T-helper 1 cell treated with Interleukin-12 subunit alpha and Interleukin-12 subunit beta and Interleukin-4 antibody, amounts not matched to agents 30 ng/mL and 1 ng/mL, for 36 hours (primary cell): ENCODE measurements around the gene TRAPPC12. TPM values are rescaled to one million over a fixed set of nuclear protein-coding genes. Genes with fewer than 3 reads are reported as not detected.
"Not testable (repeated sequence)": the region's sequence is repeated elsewhere in the genome, so short reads cannot be mapped to it uniquely, and the experiment has no call there.

Source experiments
- intact Hi-C: fragments of 100-400 bp; cut with micrococcal nuclease; formaldehyde crosslinking; loops from one replicate; pipeline ENCODE4 v1.15.1; 2024
- total RNA-seq: library from RNA; stranded (reverse); gene quantifications from 2 replicates; pipeline ENCODE4 v1.2.3, GENCODE V29; 2022

TRAPPC12 gene
- total RNA-seq, 1 donor from 2014 or later: 111 TPM

- intact Hi-C loops: no loop called here
Measured at GRCh38 chr2:3451926-3452671, 72.6 kb downstream of the TRAPPC12 start.

GRCh38 chr2:3453190-3453999, 73.9 kb downstream of the TRAPPC12 start:
- intact Hi-C loops: no loop called here

DNA sequence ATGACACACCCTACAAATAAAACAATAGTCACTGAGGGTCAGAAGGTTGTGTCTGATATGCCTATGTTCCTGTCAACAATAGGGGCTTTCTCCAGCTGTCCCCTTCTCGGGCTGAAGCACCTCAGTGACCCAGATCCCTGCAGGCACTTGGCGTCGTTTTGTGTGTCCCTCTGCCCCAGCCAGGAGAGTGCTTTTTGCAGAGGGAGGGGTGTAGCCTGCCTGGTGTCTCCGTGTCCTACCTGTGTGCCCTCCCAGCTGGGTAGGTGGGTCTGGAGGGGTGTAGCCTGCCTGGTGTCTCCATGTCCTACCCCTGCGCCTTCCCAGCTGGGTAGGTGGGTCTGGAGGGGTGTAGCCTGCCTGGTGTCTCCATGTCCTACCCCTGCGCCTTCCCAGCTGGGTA, 74.5 kb downstream of the TRAPPC12 start:
- intact Hi-C loops: not testable (repeated sequence)

DNA sequence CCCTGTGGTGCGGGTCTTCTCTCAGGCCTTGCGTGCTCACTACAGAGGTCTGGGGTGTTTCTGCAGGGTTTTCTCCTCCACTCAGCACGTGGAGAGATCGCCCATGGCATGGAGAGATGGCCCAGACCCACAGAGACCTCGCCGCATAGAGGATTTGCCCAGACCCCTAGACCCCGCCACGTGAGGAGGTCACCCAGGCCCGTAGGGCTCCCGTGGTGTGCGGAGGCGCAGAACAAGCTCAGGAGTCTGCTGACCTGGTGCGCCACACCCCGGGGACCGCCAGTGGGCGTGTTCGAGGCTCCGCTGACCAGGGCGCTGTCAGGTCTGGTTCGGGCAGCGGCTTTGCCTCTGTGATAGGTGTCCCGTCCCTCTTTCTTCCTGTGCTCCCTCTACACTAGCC, 75.3 kb downstream of the TRAPPC12 start:
- intact Hi-C loops: no loop called here

- intact Hi-C loops: no loop called here
Measured at GRCh38 chr2:3456125-3456524, 76.6 kb downstream of the TRAPPC12 start.

DNA sequence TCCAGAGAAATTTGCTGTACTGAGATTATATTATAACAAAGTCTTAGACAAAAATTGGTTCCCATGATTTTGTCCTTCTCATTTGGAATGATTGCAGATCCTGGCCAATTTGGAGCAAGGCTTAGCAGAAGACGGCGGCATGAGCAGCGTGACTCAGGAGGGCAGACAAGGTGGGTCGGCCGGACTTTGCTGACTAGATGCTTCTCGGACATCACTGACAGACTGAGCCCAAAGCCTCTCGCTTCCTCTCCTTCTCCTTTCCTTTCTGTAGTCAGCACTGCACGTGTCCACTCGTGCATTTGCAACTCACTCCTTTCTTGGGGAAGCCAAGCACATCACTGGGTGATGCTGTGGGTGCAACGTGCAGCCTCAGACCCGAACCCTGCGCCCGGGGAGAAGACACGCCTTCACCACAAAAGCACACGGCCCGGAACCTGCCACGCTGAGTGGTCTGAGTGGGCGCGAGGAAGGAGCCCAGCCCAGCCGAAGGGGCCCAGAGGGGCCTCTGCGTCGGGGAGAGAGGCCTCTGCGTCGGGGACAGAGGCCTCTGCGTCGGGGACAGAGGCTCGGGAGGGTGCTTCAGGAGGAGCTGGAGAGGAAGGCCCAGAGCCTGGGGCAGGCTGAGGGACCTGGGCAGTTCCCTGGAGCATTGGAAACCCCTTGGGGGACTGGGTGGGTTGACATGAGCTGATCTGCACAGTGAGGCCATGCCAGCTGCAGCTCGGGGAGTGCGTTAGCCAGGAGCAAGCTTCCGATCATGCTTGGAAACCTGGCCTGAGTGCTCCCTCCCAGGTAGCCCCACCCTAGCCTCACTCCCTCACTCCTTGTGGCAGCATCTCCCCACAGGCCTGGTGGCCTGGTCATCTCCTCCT, 78.3 kb downstream of the TRAPPC12 start:
- intact Hi-C loops: no loop called here

GRCh38 chr2:3458396-3459184, 79.1 kb downstream of the TRAPPC12 start:
- intact Hi-C loops: no loop called here

DNA sequence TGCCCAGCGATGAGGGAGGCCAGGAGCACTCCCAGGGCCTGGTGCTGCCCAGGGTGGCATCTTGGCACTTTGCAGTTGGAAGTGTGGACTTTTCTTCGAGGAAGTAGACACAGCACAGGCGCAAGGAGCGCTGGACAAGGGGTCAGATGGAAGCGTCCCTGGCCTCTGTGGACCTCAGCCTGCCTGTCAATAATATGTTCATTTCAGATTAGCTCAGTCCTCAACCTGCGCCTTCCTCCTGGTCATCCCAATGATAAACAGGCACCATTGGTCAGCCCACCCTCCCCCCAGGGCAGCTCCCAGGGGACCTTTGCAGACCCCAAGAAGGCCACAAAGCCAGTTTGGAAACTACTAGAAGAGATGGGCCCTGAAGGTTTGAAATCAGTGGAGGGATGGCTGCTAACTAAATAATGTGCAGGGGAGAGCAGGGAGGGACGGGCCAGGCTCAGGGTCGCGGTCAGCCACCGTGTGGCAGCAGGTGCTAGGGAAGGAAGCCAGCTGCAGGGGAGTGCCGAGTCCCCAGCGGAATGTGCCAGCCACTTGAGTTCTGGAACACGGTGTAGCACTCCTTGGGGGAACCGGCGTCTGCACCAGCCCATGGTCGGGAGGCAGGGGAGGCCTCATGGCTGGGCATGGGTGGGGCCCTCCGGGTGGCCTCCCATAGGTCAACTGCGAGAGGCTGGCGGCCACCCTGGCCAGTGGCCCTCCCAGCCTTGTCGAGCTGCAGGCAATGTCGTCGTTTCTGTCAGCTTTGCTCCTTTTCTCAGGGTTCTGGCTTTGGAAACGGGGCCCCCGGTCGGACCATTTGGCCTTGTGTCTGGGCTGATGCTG, 79.9 kb downstream of the TRAPPC12 start:
- intact Hi-C loops: loop anchor here (10.0 kb wide), 1 partner anchor 615 kb away; no protein-coding TSS in a partner anchor

DNA sequence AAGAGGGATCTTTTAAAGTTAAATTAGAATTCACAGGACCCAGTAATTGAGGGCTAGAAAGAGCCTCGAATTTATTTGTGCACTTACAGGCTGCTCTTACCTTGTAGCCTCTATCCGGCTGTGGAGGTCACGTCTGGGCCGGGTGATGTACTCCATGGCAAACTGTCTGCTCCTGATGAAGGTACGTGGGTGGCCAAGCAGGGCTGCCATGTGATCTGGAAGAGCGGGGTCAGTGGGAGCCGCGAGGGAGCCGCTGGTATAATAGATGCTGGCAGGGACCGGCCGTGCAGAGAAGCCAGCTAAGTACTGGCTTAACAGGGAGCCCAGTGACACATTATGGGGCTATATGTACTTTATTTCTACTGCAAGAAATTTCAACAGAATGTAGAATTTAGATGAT, 80.7 kb downstream of the TRAPPC12 start:
- intact Hi-C loops: loop anchor here (10.0 kb wide), 1 partner anchor 615 kb away; no protein-coding TSS in a partner anchor

DNA sequence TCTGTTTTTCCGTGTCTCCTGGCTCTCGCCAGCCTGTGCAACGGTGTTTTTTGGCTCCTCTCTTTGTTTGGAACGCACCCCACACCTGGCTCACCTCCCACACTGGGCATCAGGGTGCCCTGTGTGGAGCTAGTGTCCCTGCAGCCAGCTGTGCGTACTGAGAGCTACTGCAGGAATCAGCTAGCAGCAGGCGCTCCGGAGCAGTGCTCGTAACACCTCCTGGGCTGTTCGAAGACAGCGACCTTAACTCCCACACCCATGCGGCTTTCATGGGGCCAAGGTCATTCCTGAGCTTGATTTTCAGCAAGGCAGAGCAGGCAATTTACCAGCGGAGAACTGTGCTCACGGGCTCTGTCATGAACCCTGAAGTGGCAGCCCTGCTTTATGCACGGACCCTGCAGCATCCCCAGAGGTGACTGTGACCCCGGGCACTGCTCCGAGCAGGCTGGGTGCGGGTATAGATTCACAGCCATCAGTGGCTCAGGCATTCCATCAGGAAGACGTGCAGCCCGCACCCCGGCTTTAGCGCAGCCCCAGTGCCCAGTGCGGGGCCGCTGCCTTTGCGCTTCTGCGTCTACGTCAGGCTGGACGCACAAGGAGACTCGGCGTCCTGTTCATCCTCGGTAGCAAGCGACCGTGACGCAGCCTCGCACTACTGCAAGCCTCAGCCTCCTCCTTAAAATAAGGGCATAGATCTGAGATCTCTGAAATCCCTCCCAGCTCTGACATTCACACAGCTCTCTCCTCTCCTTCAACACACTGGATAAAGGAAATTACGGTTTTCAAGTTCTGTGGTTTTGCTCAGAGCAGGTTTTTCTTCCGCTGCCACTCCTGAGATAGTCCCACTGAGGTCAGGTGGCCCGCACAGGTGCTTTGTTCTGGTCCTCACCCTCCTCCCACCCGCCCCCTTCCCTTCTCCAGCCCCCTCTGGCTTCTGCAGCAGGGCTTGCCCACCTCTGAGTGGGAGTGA, 81.6 kb downstream of the TRAPPC12 start:
- intact Hi-C loops: loop anchor here (10.0 kb wide), 1 partner anchor 616 kb away; no protein-coding TSS in a partner anchor

GRCh38 chr2:3461801-3462492, 82.5 kb downstream of the TRAPPC12 start:
- intact Hi-C loops: loop anchor here (1.0 to 10.0 kb wide), 5 partner anchors 38 to 617 kb away; partner anchors contain the start of genes ADI1 and TRAPPC12

GRCh38 chr2:3462493-3463104, 83.1 kb downstream of the TRAPPC12 start:
- intact Hi-C loops: loop anchor here (1.0 to 10.0 kb wide), 5 partner anchors 38 to 618 kb away; partner anchors contain the start of genes ADI1 and TRAPPC12

DNA sequence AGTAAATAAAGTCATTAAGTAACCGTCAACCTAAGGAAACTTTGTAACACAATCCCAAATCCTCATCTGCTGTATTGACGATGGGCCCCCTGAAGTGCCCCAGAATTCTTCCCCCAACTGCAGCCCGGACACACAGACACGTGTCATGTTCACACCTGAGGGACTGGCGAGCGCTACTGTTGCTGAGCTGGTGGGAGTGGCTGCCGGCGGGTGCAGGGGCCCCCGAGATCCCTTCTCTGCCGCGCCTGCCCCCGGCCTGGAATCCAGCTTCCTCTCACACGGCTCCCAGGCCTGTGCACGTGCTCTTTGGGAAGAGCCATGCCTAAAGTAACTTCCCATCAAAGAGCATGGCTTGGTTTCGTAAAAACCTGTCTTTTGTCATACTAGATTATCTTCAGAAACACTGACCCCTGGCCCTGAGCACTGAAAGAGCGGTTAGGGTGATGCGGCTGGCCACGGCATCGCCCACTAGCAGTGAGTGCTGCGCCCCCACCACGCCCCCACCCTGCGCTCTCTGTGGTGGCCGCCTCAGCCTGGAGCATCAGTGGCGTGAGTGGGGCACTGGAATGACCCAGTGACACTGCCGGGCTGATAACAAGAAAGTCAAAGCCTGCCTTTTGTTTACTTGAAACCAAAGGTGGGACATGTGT, 83.8 kb downstream of the TRAPPC12 start:
- intact Hi-C loops: loop anchor here (2.0 to 10.0 kb wide), 3 partner anchors 55 to 619 kb away; partner anchors contain the start of genes ADI1 and TRAPPC12

- intact Hi-C loops: loop anchor here (2.0 to 10.0 kb wide), 3 partner anchors 55 to 619 kb away; partner anchors contain the start of genes ADI1 and TRAPPC12
Measured at GRCh38 chr2:3463944-3464343, 84.5 kb downstream of the TRAPPC12 start.

GRCh38 chr2:3464401-3465005, 85.0 kb downstream of the TRAPPC12 start:
- intact Hi-C loops: loop anchor here (10.0 kb wide), 1 partner anchor 620 kb away; no protein-coding TSS in a partner anchor

- intact Hi-C loops: loop anchor here (10.0 kb wide), 1 partner anchor 621 kb away; no protein-coding TSS in a partner anchor
Measured at GRCh38 chr2:3465328-3465727, 85.8 kb downstream of the TRAPPC12 start.
